Measurements from ENCODE around the gene LSP1. TPM values are rescaled to one million over a fixed set of nuclear protein-coding genes. Genes with fewer than 3 reads are reported as not detected.

Gene LSP1
- total and polyA plus RNA-seq, 2 of the 13 experiments (the other 11 are each of a cell fraction or from before 2014, with no cell fraction given) = 0.59 to 1.00 TPM

GRCh38 chr11:1933416-1934334 is 80.8 kb downstream of the LSP1 start (continued):
- no peak for TF ChIP-seq ZNF280D (CRISPR knock-in tag; IDR thresholded peaks at IDR 0.05)
- no peak for TF ChIP-seq RFXANK (CRISPR knock-in tag; IDR thresholded peaks at IDR 0.05)
- TF ChIP-seq MTF1 (CRISPR knock-in tag; IDR thresholded peaks at IDR 0.05) = no peak
- no peak for TF ChIP-seq RBAK (CRISPR knock-in tag; IDR thresholded peaks at IDR 0.05)
- no peak for TF ChIP-seq ZFP91 (CRISPR knock-in tag; IDR thresholded peaks at IDR 0.05; ENCODE audit: borderline replicate concordance)
- TF ChIP-seq ZSCAN25 (CRISPR knock-in tag; IDR thresholded peaks at IDR 0.05) = no peak
- TF ChIP-seq BRD4 (CRISPR knock-in tag; IDR thresholded peaks at IDR 0.05) = no peak
- no peak for TF ChIP-seq KLF16 (CRISPR knock-in tag; IDR thresholded peaks at IDR 0.05)
- no peak for TF ChIP-seq ZNF556 (CRISPR knock-in tag; IDR thresholded peaks at IDR 0.05; ENCODE audit: borderline replicate concordance)
- no peak for TF ChIP-seq NFYB (CRISPR knock-in tag; IDR thresholded peaks at IDR 0.05)

Measured in HepG2 (cell line).